ENCODE data around the gene HDC. TPM values are rescaled to one million over a fixed set of nuclear protein-coding genes. Genes with fewer than 3 reads are reported as not detected.

Gene HDC
- total and polyA plus RNA-seq, 11 donors, result 0.18 to 0.97 (median 0.39) TPM; not detected in 3

DNA sequence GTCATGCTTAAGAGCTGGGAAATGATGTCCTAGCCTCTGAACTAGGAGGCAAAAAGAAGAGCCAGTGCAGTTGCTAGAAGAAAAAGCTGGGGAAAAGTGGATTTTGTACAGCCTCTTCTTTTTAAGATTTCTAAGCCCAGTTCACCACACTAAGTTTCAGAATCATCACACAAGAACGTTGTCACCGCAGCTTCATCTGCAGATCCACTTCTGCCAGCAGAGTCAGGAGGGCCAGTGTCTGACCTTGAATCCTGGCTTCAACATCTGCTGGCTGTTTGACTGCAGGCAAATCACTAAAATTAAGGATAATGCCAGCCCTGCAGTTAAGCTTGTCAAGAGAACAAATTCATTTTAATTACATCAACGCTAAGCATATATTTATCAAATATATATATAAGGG, 36.2 kb downstream of the HDC start:
- DNase-seq (no peak), ATAC-seq (no peak)
- Histone ChIP-seq H3K27ac (no peak overlapping the region), H3K36me3 (no peaks in the 10 kb centered on the region), H3K4me3 (no peak overlapping the region), H3K4me1 (no peaks in the 10 kb centered on the region), H3K9me3 (no peaks in the 10 kb centered on the region), H3K27me3 (no peaks in the 10 kb centered on the region)
- intact Hi-C loops (cut with DNase I), result no loop called here
- no peak for TF ChIP-seq POLR2A (IDR thresholded peaks at IDR 0.05)
- 59 to 83% (median 75%) methylated on average over 3 of the region's 3 CpGs for WGBS, 4 donors

- Histone ChIP-seq H3K27me3 (no peaks in the 10 kb centered on the region), H3K4me1 (no peaks in the 10 kb centered on the region), H3K36me3 (no peaks in the 10 kb centered on the region), H3K27ac (no peak overlapping the region), H3K4me3 (no peak overlapping the region), H3K9me3 (no peaks in the 10 kb centered on the region)
- DNase-seq, result no peak
- TF ChIP-seq, protein P1, sequence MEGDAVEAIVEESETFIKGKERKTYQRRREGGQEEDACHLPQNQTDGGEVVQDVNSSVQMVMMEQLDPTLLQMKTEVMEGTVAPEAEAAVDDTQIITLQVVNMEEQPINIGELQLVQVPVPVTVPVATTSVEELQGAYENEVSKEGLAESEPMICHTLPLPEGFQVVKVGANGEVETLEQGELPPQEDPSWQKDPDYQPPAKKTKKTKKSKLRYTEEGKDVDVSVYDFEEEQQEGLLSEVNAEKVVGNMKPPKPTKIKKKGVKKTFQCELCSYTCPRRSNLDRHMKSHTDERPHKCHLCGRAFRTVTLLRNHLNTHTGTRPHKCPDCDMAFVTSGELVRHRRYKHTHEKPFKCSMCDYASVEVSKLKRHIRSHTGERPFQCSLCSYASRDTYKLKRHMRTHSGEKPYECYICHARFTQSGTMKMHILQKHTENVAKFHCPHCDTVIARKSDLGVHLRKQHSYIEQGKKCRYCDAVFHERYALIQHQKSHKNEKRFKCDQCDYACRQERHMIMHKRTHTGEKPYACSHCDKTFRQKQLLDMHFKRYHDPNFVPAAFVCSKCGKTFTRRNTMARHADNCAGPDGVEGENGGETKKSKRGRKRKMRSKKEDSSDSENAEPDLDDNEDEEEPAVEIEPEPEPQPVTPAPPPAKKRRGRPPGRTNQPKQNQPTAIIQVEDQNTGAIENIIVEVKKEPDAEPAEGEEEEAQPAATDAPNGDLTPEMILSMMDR (IDR thresholded peaks at IDR 0.05), result no peak
- no peak for TF ChIP-seq POLR2A (IDR thresholded peaks at IDR 0.05)
- intact Hi-C loops (cut with DNase I), result no loop called here
- no peak for ATAC-seq
- WGBS, 4 donors, result 90 to 96% (median 94%) methylated on average over 3 of the region's 3 CpGs
Observed at GRCh38 chr15:50228866-50229265, 36.7 kb downstream of the HDC start.

GRCh38 chr15:50227076-50227475, 38.5 kb downstream of the HDC start:
- 69 to 82% (median 76%) methylated on average over 5 of the region's 5 CpGs for WGBS, 4 donors

DNA sequence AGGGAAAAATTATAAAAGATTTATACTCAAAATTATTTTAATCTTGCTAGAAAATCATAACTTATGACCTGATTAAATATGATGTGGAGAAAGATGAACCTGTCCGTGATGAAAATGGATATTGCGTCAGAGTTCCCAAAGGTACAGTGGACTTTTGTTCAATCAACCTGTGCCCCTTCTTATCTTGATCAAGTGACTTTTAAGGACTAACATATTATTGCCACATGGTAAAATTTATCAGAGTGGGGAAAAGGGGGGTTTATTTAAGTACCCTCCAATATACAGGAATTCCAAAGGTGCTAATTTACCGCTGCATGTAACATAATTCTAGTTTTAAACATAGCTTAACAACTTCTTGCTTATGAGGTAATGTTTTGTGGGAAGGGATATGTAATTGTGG, 39.6 kb downstream of the HDC start:
- no peak overlapping the region for H3K4me3 ChIP-seq
- ATAC-seq (no peak), DNase-seq (no peak)
- TF ChIP-seq, protein P1 (IDR thresholded peaks at IDR 0.05), result no peak
- no peak for TF ChIP-seq POLR2A (IDR thresholded peaks at IDR 0.05)
- no peaks in the 10 kb centered on the region for H3K27me3 ChIP-seq
- WGBS, 4 donors, result 93 to 95% (median 95%) methylated on average over 3 of the region's 3 CpGs
- H3K36me3 ChIP-seq, result no peaks in the 10 kb centered on the region
- no peaks in the 10 kb centered on the region for H3K9me3 ChIP-seq
- H3K4me1 ChIP-seq, result no peaks in the 10 kb centered on the region
- no peak overlapping the region for H3K27ac ChIP-seq
- intact Hi-C loops (cut with DNase I), result no loop called here

More at GRCh38 chr15:50227076-50227475, 38.5 kb downstream of the HDC start:
- TF ChIP-seq, protein P1 (IDR thresholded peaks at IDR 0.05), result no peak
- TF ChIP-seq POLR2A (IDR thresholded peaks at IDR 0.05), result no peak
- Histone ChIP-seq H3K4me3 (no peak overlapping the region), H3K27me3 (no peaks in the 10 kb centered on the region), H3K36me3 (no peaks in the 10 kb centered on the region), H3K27ac (no peak overlapping the region), H3K4me1 (no peaks in the 10 kb centered on the region), H3K9me3 (no peaks in the 10 kb centered on the region)
- ATAC-seq (no peak), DNase-seq (no peak)
- intact Hi-C loops (cut with DNase I), result no loop called here

DNA sequence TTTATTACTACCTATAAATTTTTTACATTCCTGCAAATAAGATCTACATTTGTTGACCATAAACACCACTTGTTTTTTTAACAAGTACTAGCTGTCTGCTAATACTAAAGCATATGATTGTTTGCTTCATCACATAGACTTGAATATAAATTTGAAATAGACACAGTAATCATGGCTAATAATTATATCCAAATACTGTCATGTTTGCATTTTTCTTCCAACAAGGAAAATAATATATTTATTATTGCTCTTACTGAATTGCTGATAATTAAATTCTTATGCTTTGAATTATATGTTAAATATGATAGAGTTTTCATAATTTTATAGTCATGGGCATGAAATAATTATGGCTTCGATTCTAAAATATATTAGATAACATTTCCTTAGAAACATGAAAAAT, 40.5 kb downstream of the HDC start:
- no peak overlapping the region for H3K4me3 ChIP-seq
- peaks cover 0 to 4% (median 0%) of the 10 kb centered on the region in 9 donors for H3K27me3 ChIP-seq
- no peak for TF ChIP-seq POLR2A (IDR thresholded peaks at IDR 0.05)
- TF ChIP-seq, protein P1 (IDR thresholded peaks at IDR 0.05), result no peak
- H3K9me3 ChIP-seq, result no peaks in the 10 kb centered on the region
- H3K36me3 ChIP-seq, result no peaks in the 10 kb centered on the region
- no peak overlapping the region for H3K27ac ChIP-seq
- intact Hi-C loops (cut with DNase I), result no loop called here
- DNase-seq, result no peak
- no peak for ATAC-seq
- no peaks in the 10 kb centered on the region for H3K4me1 ChIP-seq
- WGBS, 4 donors, result 90 to 95% (median 93%) methylated on average over 1 of the region's 1 CpG

Measured in heart left ventricle (tissue), 16 donors.